GM12878 (cell line): ENCODE results near the gene ALX4.

Source experiments
- CREM ChIP-seq: IDR thresholded peaks from 2 replicates; pipeline ENCODE4 v1.6.1; 2014; ENCODE audit warnings: antibody characterized with exemption, low read depth
- CTCF ChIP-seq, 3 experiments: IDR thresholded peaks in 2 of 3; conservative IDR thresholded peaks in 1 of 3; 2 replicates each; pipeline ENCODE4 v1.5.1; 2011; ENCODE audit warnings: low read depth in 3 of 3, low read length in 3 of 3, mild to moderate bottlenecking in 3 of 3, control low read depth in 2 of 3, moderate library complexity in 2 of 3, inconsistent platforms in 1 of 3, mixed read lengths in 1 of 3; ENCODE audit not compliant: control insufficient read depth in 2 of 3, insufficient read depth in 1 of 3; ENCODE audit errors: extremely low read depth in 1 of 3
- EP300 ChIP-seq, 2 experiments: fragments of 150-350 bp in 1 of 2; IDR thresholded peaks; 2 replicates each; pipeline ENCODE4 v1.6.1; 2011 to 2012; ENCODE audit warnings: low read depth in 2 of 2, low read length in 2 of 2, borderline replicate concordance in 1 of 2, improper control_type of control experiment in 1 of 2, inconsistent platforms in 1 of 2; ENCODE audit not compliant: control insufficient read depth in 1 of 2
- IRF3 ChIP-seq: fragments of 450-650 bp; IDR thresholded peaks from 2 replicates; pipeline ENCODE4 v1.6.1; 2014; ENCODE audit warnings: mild to moderate bottlenecking
- JUND ChIP-seq: IDR thresholded peaks from 2 replicates; pipeline ENCODE4 v1.6.1; 2012; ENCODE audit warnings: low read depth, mild to moderate bottlenecking, low read length, improper control_type of control experiment, moderate library complexity
- MTA3 ChIP-seq: IDR thresholded peaks from 2 replicates; pipeline ENCODE4 v1.6.1; 2012; ENCODE audit warnings: low read length, inconsistent platforms, borderline replicate concordance
- NFIC ChIP-seq: IDR thresholded peaks from 2 replicates; pipeline ENCODE4 v1.6.1; 2012; ENCODE audit warnings: low read depth, mild to moderate bottlenecking, inconsistent platforms, low read length, moderate library complexity
- POLR2A ChIP-seq: IDR thresholded peaks from 2 replicates; pipeline ENCODE4 v1.6.1; 2011; ENCODE audit warnings: low read depth, mild to moderate bottlenecking, low read length
- SP1 ChIP-seq: IDR thresholded peaks from one replicate; pipeline ENCODE4 v1.6.1; 2011; ENCODE audit warnings: low read depth, low read length
- TAF1 ChIP-seq: IDR thresholded peaks from 2 replicates; pipeline ENCODE4 v1.6.1; 2011; ENCODE audit warnings: mild to moderate bottlenecking, low read depth, low read length, borderline replicate concordance
- USF1 ChIP-seq: IDR thresholded peaks from 2 replicates; pipeline ENCODE4 v1.6.1; 2011; ENCODE audit warnings: borderline replicate concordance, low read depth, mild to moderate bottlenecking, moderate library complexity, mixed read lengths, low read length; ENCODE audit not compliant: insufficient read depth; ENCODE audit errors: extremely low read length
- WRNIP1 ChIP-seq: IDR thresholded peaks from 2 replicates; pipeline ENCODE4 v1.6.1; 2011; ENCODE audit warnings: low read depth, low read length, improper control_type of control experiment, borderline replicate concordance
- YBX1 ChIP-seq: fragments of 450-650 bp; IDR thresholded peaks from 2 replicates; pipeline ENCODE4 v1.6.1; 2016; ENCODE audit warnings: antibody characterized with exemption

- no peak for TF ChIP-seq JUND
- TF ChIP-seq POLR2A = no peak
- TF ChIP-seq WRNIP1 = no peak
- TF ChIP-seq CTCF (IDR thresholded peaks at IDR 0.05 in 2 of 3, conservative IDR thresholded peaks at IDR 0.05 in 1 of 3; ENCODE audit: control insufficient read depth in 2 of 3, extremely low read depth in 1 of 3, insufficient read depth in 1 of 3, low read depth in 3 of 3, low read length in 3 of 3) = no peak
- no peak for TF ChIP-seq EP300 (IDR thresholded peaks at IDR 0.05; ENCODE audit: borderline replicate concordance in 1 of 2, control insufficient read depth in 1 of 2, low read depth in 2 of 2, low read length in 2 of 2)
- no peak for TF ChIP-seq IRF3
- no peak for TF ChIP-seq SP1
- TF ChIP-seq MTA3 = no peak
- TF ChIP-seq YBX1 = no peak
- no peak for TF ChIP-seq NFIC
- TF ChIP-seq CREM = no peak
- TF ChIP-seq TAF1 = no peak
- TF ChIP-seq USF1 = no peak
Observed at GRCh38 chr11:44221992-44222391, 87.9 kb downstream of the ALX4 start.
